H1 (cell line): ENCODE measurements around the gene EOLA1. TPM values are rescaled to one million over a fixed set of nuclear protein-coding genes. Genes with fewer than 3 reads are reported as not detected.

Experiments
- CTCF ChIA-PET: fragments of 300-600 bp; sonication (Branson Sonifier 250); formaldehyde crosslinking; loops from one replicate; lab custom pipeline; 2021; ENCODE audit not compliant: partially characterized antibody; lab: Charles Lee
- POLR2A ChIA-PET: fragments of 300-600 bp; sonication (Branson Sonifier 250); formaldehyde crosslinking; loops from one replicate; lab custom pipeline; 2021; ENCODE audit warnings: inconsistent platforms; ENCODE audit not compliant: partially characterized antibody; lab: Charles Lee
- DNase-seq, 2 experiments: peaks; one replicate each; pipeline versions ENCODE4 v3.0.0 to v3.0.0-alpha.2; 2010 to 2022; ENCODE audit warnings: low spot score in 2 of 2, low read depth in 1 of 2, mixed read lengths in 1 of 2
- FAIRE-seq: peaks from 2 replicates; lab custom pipeline; 2011; peaks lifted over from hg19 to GRCh38; lab: Jason Lieb, UNC
- H2AFZ ChIP-seq: 2 replicates; pipeline ENCODE4 v1.8.1; 2012; ENCODE audit warnings: low read length, inconsistent platforms
- H2AK5ac ChIP-seq: 2 replicates; pipeline ENCODE4 v1.6.1; 2013; ENCODE audit warnings: low read depth, low read length
- H2BK120ac ChIP-seq: replicated peaks from 2 replicates; pipeline ENCODE3; 2013; ENCODE audit warnings: low read depth, low read length, inconsistent platforms
- H2BK12ac ChIP-seq: 2 replicates; pipeline ENCODE4 v1.6.1; 2013; ENCODE audit warnings: low read depth, low read length
- H2BK15ac ChIP-seq: 2 replicates; pipeline ENCODE4 v1.6.1; 2013; ENCODE audit warnings: low read length
- H2BK20ac ChIP-seq: 2 replicates; pipeline ENCODE4 v1.6.1; 2013; ENCODE audit warnings: low read length
- H2BK5ac ChIP-seq: 2 replicates; pipeline ENCODE4 v1.6.1; 2013; ENCODE audit warnings: low read depth, low read length
- H3K14ac ChIP-seq: 2 replicates; pipeline ENCODE4 v1.6.1; 2013; ENCODE audit warnings: inconsistent platforms; ENCODE audit not compliant: insufficient read length
- H3K18ac ChIP-seq: 2 replicates; pipeline ENCODE4 v1.6.1; 2013; ENCODE audit warnings: low read length; ENCODE audit errors: extremely low read depth
- H3K23ac ChIP-seq: 2 replicates; pipeline ENCODE4 v1.6.1; 2013; ENCODE audit warnings: inconsistent platforms; ENCODE audit not compliant: insufficient read length
- H3K23me2 ChIP-seq: 2 replicates; pipeline ENCODE4 v1.6.1; 2013; ENCODE audit warnings: low read depth, low read length
- H3K27ac ChIP-seq: 2 replicates; pipeline ENCODE4 v1.6.1; 2011; ENCODE audit warnings: low read depth, low read length, inconsistent platforms
- H3K27me3 ChIP-seq, 4 experiments: replicated peaks in 1 of 4; 1 replicate in 1 of 4; 2 replicates in 3 of 4; pipeline versions ENCODE4 v1.6.1 to v1.8.1; 2011 to 2013; ENCODE audit warnings: low read length in 3 of 4, mild to moderate bottlenecking in 3 of 4, inconsistent platforms in 2 of 4, mixed read lengths in 2 of 4, moderate library complexity in 1 of 4; ENCODE audit not compliant: control insufficient read depth in 3 of 4, insufficient read depth in 3 of 4; ENCODE audit errors: extremely low read depth in 1 of 4
- H3K36me3 ChIP-seq, 4 experiments: 2 replicates each; pipeline versions ENCODE4 v1.6.1 to v1.8.1; 2011 to 2013; ENCODE audit warnings: mild to moderate bottlenecking in 4 of 4, low read length in 3 of 4, moderate library complexity in 2 of 4, control low read depth in 1 of 4, inconsistent platforms in 1 of 4; ENCODE audit not compliant: insufficient read depth in 4 of 4, control insufficient read depth in 2 of 4
- H3K4ac ChIP-seq: replicated peaks from 2 replicates; pipeline ENCODE3; 2013; ENCODE audit warnings: low read length, low read depth, mixed read lengths, inconsistent platforms; ENCODE audit not compliant: insufficient read length
- H3K4me1 ChIP-seq, 4 experiments: replicated peaks in 1 of 4; 1 replicate in 1 of 4; 2 replicates in 3 of 4; pipeline versions ENCODE4 v1.6.1 to v1.8.1; 2011 to 2013; ENCODE audit warnings: low read length in 3 of 4, inconsistent platforms in 2 of 4, mixed read lengths in 1 of 4; ENCODE audit not compliant: insufficient read depth in 4 of 4, control insufficient read depth in 3 of 4
- H3K4me2 ChIP-seq, 2 experiments: 2 replicates each; pipeline versions ENCODE4 v1.6.1 to v1.8.1; 2011 to 2013; ENCODE audit warnings: low read depth in 2 of 2, low read length in 2 of 2, control low read depth in 1 of 2, inconsistent platforms in 1 of 2, mild to moderate bottlenecking in 1 of 2; ENCODE audit not compliant: insufficient read depth in 1 of 2
- H3K4me3 ChIP-seq, 4 experiments: fragments of 200-600, 300-600 bp in 1 of 4; sonication (generic), shearing (Covaris generic), sonication (Bioruptor Twin) in 1 of 4; 2 replicates each; pipeline versions ENCODE4 v1.5.1 to v1.8.1; 2011 to 2016; ENCODE audit warnings: low read length in 4 of 4, low read depth in 3 of 4, control low read depth in 2 of 4, inconsistent platforms in 2 of 4, mild to moderate bottlenecking in 2 of 4, mixed read lengths in 1 of 4, moderate library complexity in 1 of 4; ENCODE audit not compliant: insufficient read depth in 2 of 4; ENCODE audit errors: extremely low read depth in 1 of 4
- H3K56ac ChIP-seq: replicated peaks from 2 replicates; pipeline ENCODE3; 2013; ENCODE audit warnings: low read depth, mild to moderate bottlenecking, mixed read lengths, low read length, inconsistent platforms; ENCODE audit not compliant: insufficient read length
- H3K79me1 ChIP-seq: 2 replicates; pipeline ENCODE4 v1.6.1; 2013; ENCODE audit warnings: low read depth, low read length, control low read depth
- H3K79me2 ChIP-seq, 2 experiments: 2 replicates each; pipeline versions ENCODE4 v1.6.1 to v1.8.1; 2012 to 2013; ENCODE audit warnings: low read length in 2 of 2, mild to moderate bottlenecking in 2 of 2, inconsistent platforms in 1 of 2; ENCODE audit not compliant: insufficient read depth in 2 of 2, control insufficient read depth in 1 of 2
- H3K9ac ChIP-seq, 4 experiments: replicated peaks in 1 of 4; 1 replicate in 1 of 4; 2 replicates in 3 of 4; pipeline versions ENCODE4 v1.6.1 to v1.8.1; 2011 to 2013; ENCODE audit warnings: low read depth in 3 of 4, low read length in 3 of 4, control low read depth in 2 of 4, mild to moderate bottlenecking in 2 of 4, moderate library complexity in 2 of 4, inconsistent platforms in 1 of 4; ENCODE audit errors: extremely low read depth in 1 of 4
- H3K9me3 ChIP-seq, 2 experiments: 2 replicates each; pipeline versions ENCODE4 v1.6.1 to v1.8.1; 2012 to 2013; ENCODE audit warnings: mild to moderate bottlenecking in 2 of 2, moderate library complexity in 2 of 2, control low read depth in 1 of 2, inconsistent platforms in 1 of 2, low read depth in 1 of 2, low read length in 1 of 2, mixed read lengths in 1 of 2; ENCODE audit not compliant: insufficient read depth in 2 of 2
- H4K20me1 ChIP-seq, 2 experiments: replicated peaks in 1 of 2; 2 replicates each; pipeline versions ENCODE3 to v1.8.1; 2011 to 2013; ENCODE audit warnings: inconsistent platforms in 2 of 2, low read length in 2 of 2, mild to moderate bottlenecking in 1 of 2; ENCODE audit not compliant: insufficient read depth in 2 of 2, control insufficient read depth in 1 of 2
- H4K5ac ChIP-seq: 2 replicates; pipeline ENCODE4 v1.6.1; 2013; ENCODE audit warnings: low read length, low read depth, mixed read lengths, inconsistent platforms; ENCODE audit not compliant: insufficient read length
- H4K8ac ChIP-seq: 2 replicates; pipeline ENCODE4 v1.8.0; 2013; ENCODE audit warnings: mild to moderate bottlenecking, moderate library complexity, low read length, inconsistent platforms; ENCODE audit not compliant: insufficient read depth; ENCODE audit errors: extremely low read depth
- H4K91ac ChIP-seq: replicated peaks from 2 replicates; pipeline ENCODE3; 2013; ENCODE audit warnings: low read length, mixed read lengths, inconsistent platforms; ENCODE audit not compliant: insufficient read length
- CHD1 ChIP-seq: IDR thresholded peaks from 2 replicates; pipeline ENCODE4 v1.6.1; 2012; ENCODE audit warnings: low read depth, low read length, improper control_type of control experiment
- CHD2 ChIP-seq: IDR thresholded peaks from 2 replicates; pipeline ENCODE4 v1.6.1; 2012; ENCODE audit warnings: low read length, improper control_type of control experiment
- CREB1 ChIP-seq: IDR thresholded peaks from 2 replicates; pipeline ENCODE4 v1.6.1; 2012; ENCODE audit warnings: inconsistent platforms
- E2F6 ChIP-seq: IDR thresholded peaks from 2 replicates; pipeline ENCODE4 v1.6.1; 2012; ENCODE audit warnings: inconsistent platforms
- EZH2 ChIP-seq: fragments of 200-600 bp; sonication (generic); IDR thresholded peaks from 2 replicates; pipeline ENCODE4 v1.7.1; 2012; ENCODE audit warnings: low read depth, mild to moderate bottlenecking, moderate library complexity, low read length, inconsistent platforms; ENCODE audit not compliant: severe bottlenecking
- KDM5A ChIP-seq: fragments of 200-600 bp; IDR thresholded peaks from 2 replicates; pipeline ENCODE4 v1.7.1; 2012; ENCODE audit warnings: mild to moderate bottlenecking, low read length, inconsistent platforms, mixed read lengths
- RAD21 ChIP-seq, 2 experiments: IDR thresholded peaks in 1 of 2; conservative IDR thresholded peaks in 1 of 2; 2 replicates each; pipeline ENCODE4 v1.6.1; 2011; ENCODE audit warnings: low read depth in 2 of 2, low read length in 2 of 2, improper control_type of control experiment in 1 of 2, inconsistent platforms in 1 of 2, mild to moderate bottlenecking in 1 of 2, moderate library complexity in 1 of 2
- RXRA ChIP-seq: IDR thresholded peaks from 2 replicates; pipeline ENCODE4 v1.6.1; 2011; ENCODE audit warnings: low read depth, mild to moderate bottlenecking, low read length, moderate library complexity; ENCODE audit not compliant: insufficient read depth
- SIX5 ChIP-seq: IDR thresholded peaks from 2 replicates; pipeline ENCODE4 v1.6.1; 2011; ENCODE audit warnings: mild to moderate bottlenecking, low read depth, low read length
- SUZ12 ChIP-seq: fragments of 200-600 bp; sonication (generic); IDR thresholded peaks from 2 replicates; pipeline ENCODE4 v1.6.1; 2012; ENCODE audit warnings: mild to moderate bottlenecking, inconsistent platforms, low read length, moderate library complexity, mixed read lengths
- WGBS, 2 experiments: shearing (Covaris generic) in 1 of 2; methylation state at CpG; one replicate each; pipeline versions ENCODE4 v1.1.6 to v1.1.7; 2013 to 2015; ENCODE audit warnings: low lambda C conversion rate in 2 of 2, mixed read lengths in 2 of 2, inconsistent platforms in 1 of 2, low coverage in 1 of 2, missing lambda C conversion rate in 1 of 2; ENCODE audit not compliant: insufficient replicate concordance in 2 of 2, insufficient coverage in 1 of 2, insufficient read length in 1 of 2; ENCODE audit errors: extremely low coverage in 1 of 2, missing lambda C conversion rate in 1 of 2; 5-methylcytosine and 5-hydroxymethylcytosine counted together
- polyA plus RNA-seq, 7 experiments: library from polyadenylated mRNA; depleted of rRNA in 3 of 7; stranded (reverse) in 5 of 7; unstranded in 2 of 7; fragments of >200 nt in 5 of 7; fragments of 200-250 nt in 2 of 7; gene quantifications; 1 replicate in 5 of 7; 2 replicates in 1 of 7; 4 replicates in 1 of 7; pipeline versions ENCODE4 v1.2.1 to v1.2.3, GENCODE V29; 2011 to 2013; ENCODE audit warnings: missing spikeins in 2 of 7, mixed read lengths in 2 of 7
- total RNA-seq: library from RNA; stranded (reverse); fragmentation: NEBNext Ultra II Directional; extraction: Animal tissue kit (Norgen Biotek cat#: 25700); gene quantifications from 2 replicates; pipeline ENCODE4 v1.2.1, GENCODE V29; 2021
- TF ChIP-seq, protein P1 (sequence below): IDR thresholded peaks from 2 replicates; pipeline ENCODE4 v1.6.1; 2012; ENCODE audit warnings: inconsistent platforms

Gene EOLA1
- total and polyA plus RNA-seq, 2 of the 8 experiments (the other 6 are each of a cell fraction or from before 2014, with no cell fraction given): 5.4 to 7.6 TPM

DNA sequence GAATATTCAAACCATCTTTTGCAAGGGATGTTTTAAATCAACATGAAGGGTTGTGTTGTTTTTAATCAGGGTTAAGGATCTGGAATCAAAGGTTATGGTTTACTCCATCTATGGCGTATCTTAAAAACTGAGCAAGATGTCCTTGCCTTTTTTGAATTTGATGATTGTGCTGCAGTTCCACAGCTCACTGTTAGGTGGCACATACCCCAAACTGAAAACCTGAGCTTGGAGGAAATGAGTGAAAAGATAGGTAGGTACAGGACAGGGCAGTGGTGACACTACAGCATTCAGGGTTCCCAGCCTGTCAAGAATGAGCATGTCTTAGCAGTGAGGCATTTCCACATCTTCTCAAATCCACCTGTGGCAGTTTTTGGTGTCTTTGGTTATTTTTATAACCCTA, 13.1 kb upstream of the EOLA1 start:
- peak; percentile 55 for FAIRE-seq
- Histone ChIP-seq H3K9ac (no peak overlapping the region), H4K8ac (no peak overlapping the region), H3K14ac (no peak overlapping the region), H2BK12ac (no peak overlapping the region), H4K20me1 (no peaks in the 10 kb centered on the region), H3K23me2 (peaks cover 1% of the 10 kb centered on the region; the same call in 1 of the 2 replicates), H3K9me3 (no peaks in the 10 kb centered on the region), H3K27me3 (no peaks in the 10 kb centered on the region), H4K91ac (no peak overlapping the region), H3K27ac (no peak overlapping the region), H2BK120ac (no peak overlapping the region), H2BK20ac (no peak overlapping the region), H3K56ac (no peak overlapping the region), H4K5ac (no peak overlapping the region), H3K4me2 (no peak overlapping the region), H3K4me3 (no peak overlapping the region), H2BK15ac (no peak overlapping the region), H2AK5ac (no peak overlapping the region), H3K23ac (no peak overlapping the region), H3K4me1 (peaks cover 0 to 6% (median 0%) of the 10 kb centered on the region in 4 experiments; a peak in 2 of 7 replicates), H3K4ac (no peak overlapping the region), H2BK5ac (no peak overlapping the region), H3K79me2 (no peaks in the 10 kb centered on the region), H3K79me1 (no peaks in the 10 kb centered on the region), H3K36me3 (no peaks in the 10 kb centered on the region), H2AFZ (no peak overlapping the region), H3K18ac (no peak overlapping the region)
- CTCF ChIA-PET: interaction anchor here (1.6 to 2.1 kb wide), 3 partner anchors 12 to 16 kb away, joined by 5 to 9 read pairs (median 6); partner anchors contain the start of gene EOLA1
- 100% methylated on average over 1 of the region's 1 CpG; no CpG with 5 or more reads in 1 of the 2 experiments for WGBS, 2 experiments
- POLR2A ChIA-PET: no interaction called here
- no peak for DNase-seq
- TF ChIP-seq RXRA (no peak), CHD2 (no peak), CREB1 (no peak), E2F6 (no peak), RAD21 (IDR thresholded peaks at IDR 0.05 in 1 of 2, conservative IDR thresholded peaks at IDR 0.05 in 1 of 2; ENCODE audit: low read depth in 2 of 2, low read length in 2 of 2) (peak; percentile 29 to 49; a peak in 3 of 4 replicates), EZH2 (no peak), CHD1 (no peak), SIX5 (no peak), SUZ12 (no peak), KDM5A (no peak)
- TF ChIP-seq, protein P1, sequence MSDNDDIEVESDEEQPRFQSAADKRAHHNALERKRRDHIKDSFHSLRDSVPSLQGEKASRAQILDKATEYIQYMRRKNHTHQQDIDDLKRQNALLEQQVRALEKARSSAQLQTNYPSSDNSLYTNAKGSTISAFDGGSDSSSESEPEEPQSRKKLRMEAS: no peak
